GM19099 (cell line): ENCODE data around the gene ARMH3.

Source experiments
- POLR2A ChIP-seq: IDR thresholded peaks from 3 replicates; pipeline ENCODE4 v1.6.1; 2011; ENCODE audit warnings: low read depth; ENCODE audit not compliant: insufficient read length; ENCODE audit errors: extremely low read depth

ARMH3 gene

DNA sequence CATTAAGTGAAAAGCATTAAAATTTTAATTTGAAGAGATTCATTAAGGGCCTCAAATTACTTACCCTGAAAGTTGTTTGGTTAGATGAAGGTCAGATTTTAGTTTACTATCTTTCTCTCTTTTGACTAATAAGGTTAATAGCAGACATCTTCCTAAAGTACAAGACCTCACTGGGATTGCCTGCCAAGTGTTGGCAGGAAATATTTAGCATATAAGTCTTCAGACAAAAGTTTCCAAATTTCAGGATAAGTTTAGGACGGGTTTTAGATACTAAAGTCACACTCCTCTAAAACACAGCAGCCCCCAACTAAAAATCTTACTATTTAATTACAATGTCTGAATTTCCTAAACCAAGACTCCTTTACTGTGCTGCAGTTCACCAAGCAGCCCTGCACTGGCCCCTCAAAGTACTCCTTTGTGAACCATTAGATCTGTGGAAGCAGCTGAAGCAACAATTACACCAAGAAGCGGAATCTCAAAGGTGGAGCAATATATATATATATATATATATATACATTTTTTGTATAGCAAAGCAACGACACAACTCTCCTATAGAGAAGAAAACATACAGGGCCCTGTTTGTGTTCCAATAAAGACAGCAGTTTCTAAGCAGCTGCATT lies 121.2 kb downstream of the ARMH3 start:
- TF ChIP-seq POLR2A = no peak

GRCh38 chr10:101933976-101934375 lies 122.0 kb downstream of the ARMH3 start:
- no peak for TF ChIP-seq POLR2A

DNA sequence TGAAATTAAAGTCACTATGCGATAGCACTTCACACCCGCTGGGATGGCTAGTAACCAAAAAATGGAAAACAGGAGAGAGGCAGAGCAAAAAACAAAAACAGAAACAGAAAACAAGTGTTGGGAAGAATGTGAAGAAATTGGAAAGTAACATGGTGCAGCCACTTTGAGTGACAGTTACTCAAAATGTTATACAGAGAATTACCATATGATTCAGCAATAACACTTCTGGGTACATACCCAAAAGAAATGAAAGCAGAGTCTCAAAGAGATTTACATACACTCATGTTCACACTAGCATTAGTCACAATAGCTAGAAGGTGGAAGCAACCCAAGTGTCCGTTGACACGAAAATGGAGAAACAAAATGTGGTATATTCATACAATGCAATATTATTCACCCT lies 123.8 kb downstream of the ARMH3 start:
- no peak for TF ChIP-seq POLR2A

- TF ChIP-seq POLR2A = no peak
Measured at GRCh38 chr10:101925027-101925426, 130.9 kb downstream of the ARMH3 start.

- no peak for TF ChIP-seq POLR2A
Measured at GRCh38 chr10:101923256-101923655, 132.7 kb downstream of the ARMH3 start.

- TF ChIP-seq POLR2A = no peak
Measured at GRCh38 chr10:101922846-101923245, 133.1 kb downstream of the ARMH3 start.

DNA sequence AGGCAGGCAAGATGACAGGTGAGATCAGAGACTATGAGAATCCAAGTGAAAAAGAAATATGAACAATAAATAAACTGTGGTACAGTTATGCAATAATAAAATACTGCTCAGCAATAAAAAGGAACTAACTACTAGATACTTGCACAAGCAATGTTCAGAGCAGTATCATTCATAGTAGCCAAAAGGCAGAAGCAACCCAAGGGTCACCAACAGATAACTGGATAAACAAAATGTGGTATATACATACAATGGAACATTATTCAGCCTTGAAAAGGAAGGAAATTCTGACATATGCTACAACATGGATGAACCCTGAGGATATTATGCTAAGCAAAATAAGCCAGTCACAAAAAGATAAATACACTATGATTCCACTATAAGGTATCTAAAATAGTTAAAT lies 135.4 kb downstream of the ARMH3 start:
- TF ChIP-seq POLR2A = no peak

DNA sequence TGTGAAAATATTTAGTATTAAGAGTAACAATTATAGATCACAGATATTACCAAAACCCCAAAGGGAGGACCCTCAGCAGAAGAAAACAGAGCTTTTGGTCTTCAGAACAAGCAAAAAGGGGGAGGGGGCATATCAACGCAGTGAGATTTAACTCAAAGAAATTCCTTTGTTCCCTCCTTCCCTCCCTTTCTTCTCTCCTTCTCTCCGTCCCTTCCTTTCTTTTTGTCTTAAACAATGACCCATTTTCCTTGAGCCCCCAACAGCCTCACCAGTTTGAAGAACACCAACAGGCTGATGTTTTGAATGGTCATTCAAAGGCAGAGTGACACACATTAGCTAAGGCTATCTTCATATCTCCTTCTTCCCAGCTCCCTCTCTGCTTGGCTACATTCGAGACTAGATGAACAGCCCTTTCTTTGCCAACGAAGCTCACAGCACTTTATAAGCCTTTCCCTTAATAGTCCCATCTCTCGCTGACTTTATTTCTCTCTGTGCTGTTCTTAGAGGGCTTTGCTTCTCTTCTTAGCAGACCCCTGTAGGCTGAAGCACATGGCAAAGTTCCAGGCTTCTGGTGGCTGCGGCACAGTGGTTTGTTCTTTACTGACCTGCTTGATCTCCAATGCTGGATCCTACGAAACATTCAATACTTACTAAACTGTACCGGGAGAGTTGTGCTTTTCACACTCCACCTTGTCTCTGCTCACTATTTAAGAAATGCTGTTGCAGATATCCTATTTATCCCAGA lies 136.8 kb downstream of the ARMH3 start:
- no peak for TF ChIP-seq POLR2A

DNA sequence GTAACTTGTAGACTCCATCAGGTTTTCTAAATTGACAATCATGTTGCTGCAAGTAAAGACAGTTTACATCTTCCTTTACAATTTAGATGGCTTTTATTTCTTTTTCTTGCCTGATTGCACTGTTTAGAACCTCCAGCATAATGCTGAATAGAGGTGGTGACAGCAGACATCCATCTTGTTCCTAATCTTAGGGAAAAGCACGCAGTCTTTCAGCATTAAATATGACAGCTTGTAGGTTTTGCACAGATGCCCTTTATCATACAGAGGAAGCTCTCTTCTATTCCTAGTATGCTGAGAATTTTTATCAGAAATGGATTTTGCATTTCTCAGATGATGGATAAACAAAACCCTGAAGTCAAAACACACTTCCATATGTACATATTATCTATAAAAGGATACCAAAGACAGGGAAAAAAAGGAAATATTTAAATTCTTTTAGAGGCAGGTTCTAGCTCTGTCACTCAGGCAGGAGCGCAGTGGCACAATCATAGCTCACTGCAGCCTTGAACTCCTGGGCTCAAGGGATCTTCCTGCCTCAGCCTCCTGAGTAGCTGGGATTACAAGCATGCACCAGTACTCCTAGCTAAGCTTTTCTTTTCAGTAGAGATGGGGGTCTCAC lies 143.3 kb downstream of the ARMH3 start:
- TF ChIP-seq POLR2A = no peak

GRCh38 chr10:101906586-101907183 lies 149.3 kb downstream of the ARMH3 start:
- TF ChIP-seq POLR2A = no peak

DNA sequence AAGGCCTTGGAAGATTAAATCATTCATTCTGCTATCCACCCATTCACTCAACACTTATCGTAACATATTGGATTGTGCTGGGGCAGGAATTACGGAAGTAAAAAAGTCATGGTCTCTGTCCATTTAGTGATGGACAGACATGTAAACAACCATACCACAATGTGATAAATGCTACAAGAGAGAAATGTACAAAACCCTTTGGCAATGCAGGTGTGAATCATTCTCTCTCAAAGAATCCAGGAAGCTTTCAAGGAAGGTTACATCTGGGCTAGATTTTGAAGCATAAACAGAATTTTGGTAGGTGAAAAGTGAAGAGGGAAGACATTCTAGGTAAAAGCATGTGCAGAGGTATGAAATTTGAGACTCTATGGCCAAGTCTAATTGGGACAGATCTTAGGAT lies 150.7 kb downstream of the ARMH3 start:
- no peak for TF ChIP-seq POLR2A

DNA sequence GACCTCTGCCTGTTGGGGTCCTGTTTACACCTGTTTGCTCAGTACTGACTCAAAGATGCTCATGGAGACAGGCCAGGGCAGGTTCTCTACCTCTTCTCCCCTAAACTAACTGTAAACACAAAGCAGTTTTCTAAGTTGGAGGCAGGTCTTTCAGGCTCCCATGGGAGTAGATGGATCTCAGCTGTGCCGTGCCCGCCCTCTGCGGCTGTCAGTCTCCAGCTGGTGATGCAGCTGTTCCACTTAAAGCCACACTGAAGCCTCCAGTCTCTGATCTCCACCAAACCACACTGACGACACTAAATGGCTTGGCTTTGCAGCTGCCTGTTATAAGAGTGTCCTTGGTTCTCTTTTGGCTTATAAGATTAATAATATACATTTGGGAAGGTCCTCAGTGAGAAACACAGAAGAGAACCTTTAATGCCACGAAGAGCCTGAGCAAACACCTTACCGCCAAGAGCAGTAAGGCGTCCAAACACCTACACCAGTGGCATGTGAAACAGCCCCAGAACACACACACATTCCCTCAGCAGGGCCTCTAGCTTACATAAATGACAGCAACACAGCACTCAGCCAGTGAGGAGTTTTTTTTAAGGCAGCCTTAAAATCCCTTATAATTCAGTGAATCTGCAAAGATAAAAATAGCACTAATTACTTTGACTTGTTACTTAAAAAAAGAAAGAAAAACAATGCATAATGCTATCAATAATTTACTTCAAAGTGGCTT lies 152.0 kb downstream of the ARMH3 start:
- no peak for TF ChIP-seq POLR2A

GRCh38 chr10:101902820-101903145 lies 153.2 kb downstream of the ARMH3 start:
- TF ChIP-seq POLR2A = no peak

DNA sequence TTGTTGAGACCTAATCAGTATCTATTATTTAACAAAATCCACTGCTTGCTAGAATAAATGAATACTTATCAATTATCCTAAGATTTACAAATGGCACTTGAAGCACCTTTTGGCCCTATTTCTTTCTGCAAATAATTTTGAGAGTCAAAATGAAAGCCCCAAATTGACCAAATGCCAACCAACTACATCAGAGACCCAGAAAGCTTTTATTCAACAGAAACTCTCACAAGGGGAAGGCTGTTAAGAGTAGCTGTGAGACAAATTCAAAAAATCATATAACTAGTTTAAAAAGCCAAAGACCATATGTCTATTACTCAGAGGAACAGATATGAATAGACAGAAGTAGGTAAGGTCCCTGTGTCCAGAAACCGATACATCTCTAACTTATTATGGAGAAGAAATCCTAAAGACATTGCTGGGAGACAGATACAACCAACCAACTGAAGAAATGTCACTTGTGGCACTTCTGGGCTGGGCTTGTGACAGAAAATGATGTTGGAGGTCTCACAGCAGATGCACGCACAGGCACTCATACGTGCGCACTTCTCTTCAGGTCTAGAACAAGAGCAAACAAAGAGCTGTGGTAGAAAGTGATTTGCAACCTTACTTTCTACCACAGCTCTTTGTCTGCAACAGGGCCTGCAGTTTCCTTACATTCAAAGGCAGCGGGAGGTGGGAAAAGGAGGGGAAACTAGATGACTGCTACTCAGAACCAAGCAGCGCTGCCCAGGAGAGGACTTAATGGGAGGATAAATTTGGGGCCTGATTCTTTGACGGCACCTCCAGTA lies 153.7 kb downstream of the ARMH3 start:
- no peak for TF ChIP-seq POLR2A

DNA sequence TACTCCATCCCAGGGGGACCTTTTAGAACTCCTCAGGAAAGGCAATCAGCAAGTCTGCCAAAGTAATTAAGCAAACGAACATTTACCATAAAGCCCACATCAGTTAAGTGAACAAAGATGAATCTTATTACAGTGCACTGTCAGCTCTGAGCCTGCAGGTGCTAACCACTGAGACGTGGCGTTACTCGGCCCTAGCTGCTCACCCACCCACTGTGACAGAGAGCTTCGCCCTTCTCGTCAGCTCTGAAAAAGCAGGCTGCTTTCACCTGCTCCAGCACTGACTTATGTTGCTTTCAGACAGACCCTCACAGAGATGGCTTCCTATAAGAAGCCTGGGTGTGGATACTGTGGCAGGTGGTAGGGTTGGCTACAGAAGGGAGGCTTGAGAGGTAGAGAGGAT lies 154.6 kb downstream of the ARMH3 start:
- TF ChIP-seq POLR2A = peak; percentile 25

GRCh38 chr10:101897633-101898032 lies 158.3 kb downstream of the ARMH3 start:
- no peak for TF ChIP-seq POLR2A
